HepG2 (cell line): ENCODE measurements around the gene SLC34A3. TPM values are rescaled to one million over a fixed set of nuclear protein-coding genes. Genes with fewer than 3 reads are reported as not detected.

Source experiments
- ADNP ChIP-seq: sonication (generic); formaldehyde crosslinking; IDR thresholded peaks from 2 replicates; pipeline ENCODE4 v1.4.0; 2020; ENCODE audit warnings: missing genetic modification reagents
- ATF7-NPFF ChIP-seq: sonication (generic); formaldehyde crosslinking; IDR thresholded peaks from 2 replicates; pipeline ENCODE4 v1.8.1; 2023; ENCODE audit warnings: mild to moderate bottlenecking, low read depth, missing genetic modification reagents, moderate library complexity
- FOSL1 ChIP-seq: sonication (generic); formaldehyde crosslinking; IDR thresholded peaks from 2 replicates; pipeline ENCODE4 v1.9.0; 2021; ENCODE audit warnings: missing genetic modification reagents, borderline replicate concordance
- HMGA1 ChIP-seq: sonication (generic); formaldehyde crosslinking; conservative IDR thresholded peaks from 2 replicates; pipeline ENCODE4 v1.4.0; 2020; ENCODE audit warnings: missing genetic modification reagents
- JDP2 ChIP-seq: sonication (generic); formaldehyde crosslinking; IDR thresholded peaks from 2 replicates; pipeline ENCODE4 v1.8.1; 2022; ENCODE audit warnings: missing genetic modification reagents, borderline replicate concordance
- SP2 ChIP-seq: sonication (generic); formaldehyde crosslinking; IDR thresholded peaks from 2 replicates; pipeline ENCODE4 v1.5.1; 2020; ENCODE audit warnings: mild to moderate bottlenecking, missing genetic modification reagents
- SYNCRIP ChIP-seq: fragments of 200-400 bp; formaldehyde crosslinking; IDR thresholded peaks from 2 replicates; pipeline ENCODE4 v1.6.1; 2018; ENCODE audit warnings: mild to moderate bottlenecking, low read depth, low read length; ENCODE audit not compliant: insufficient read depth
- ZC3H4 ChIP-seq: sonication (generic); formaldehyde crosslinking; IDR thresholded peaks from 2 replicates; pipeline ENCODE4 v1.4.0; 2020; ENCODE audit warnings: missing genetic modification reagents, borderline replicate concordance
- ZNF484 ChIP-seq: sonication (generic); formaldehyde crosslinking; IDR thresholded peaks from 2 replicates; pipeline ENCODE4 v1.5.1; 2020; ENCODE audit warnings: mild to moderate bottlenecking, low read depth, missing genetic modification reagents, borderline replicate concordance
- ZNF704 ChIP-seq: sonication (generic); formaldehyde crosslinking; IDR thresholded peaks from 2 replicates; pipeline ENCODE4 v1.8.1; 2023; ENCODE audit warnings: mild to moderate bottlenecking, inconsistent platforms, moderate library complexity, missing genetic modification reagents, borderline replicate concordance
- polyA plus RNA-seq, 8 experiments: library from polyadenylated mRNA; depleted of rRNA in 3 of 8; stranded (reverse) in 7 of 8; unstranded in 1 of 8; fragments of >200 nt; fragmentation: Illumina TruSeq in 4 of 8; extraction: Trizol in 4 of 8; gene quantifications; 2 replicates each; pipeline versions ENCODE4 v1.2.1 to v1.2.3, GENCODE V29; 2011 to 2016; ENCODE audit warnings: low read depth in 4 of 8, missing spikeins in 1 of 8, mixed read lengths in 1 of 8; ENCODE audit not compliant: insufficient read depth in 1 of 8
- total RNA-seq, 5 experiments: library from RNA; depleted of rRNA; stranded (reverse); fragments of >200 nt; fragmentation: Illumina TruSeq; extraction: Trizol; gene quantifications; 2 replicates each; pipeline ENCODE4 v1.2.3, GENCODE V29; 2016; ENCODE audit warnings: low read depth in 1 of 5
- TF ChIP-seq, protein P1 (sequence below): sonication (generic); formaldehyde crosslinking; IDR thresholded peaks from 2 replicates; pipeline ENCODE4 v1.8.0; 2022; ENCODE audit warnings: missing genetic modification reagents, mild to moderate bottlenecking, moderate library complexity, borderline replicate concordance
- TF ChIP-seq, protein P2 (sequence below): sonication (generic); formaldehyde crosslinking; IDR thresholded peaks from 2 replicates; pipeline ENCODE4 v1.8.1; 2023; ENCODE audit warnings: mild to moderate bottlenecking, missing genetic modification reagents, borderline replicate concordance
- TF ChIP-seq, protein P3 (sequence below): sonication (generic); formaldehyde crosslinking; IDR thresholded peaks from 2 replicates; pipeline ENCODE4; 2020; ENCODE audit warnings: missing genetic modification reagents, mild to moderate bottlenecking, borderline replicate concordance
- TF ChIP-seq, protein P4 (sequence below): sonication (generic); formaldehyde crosslinking; IDR thresholded peaks from 2 replicates; pipeline ENCODE4 v1.5.1; 2020; ENCODE audit warnings: missing genetic modification reagents, mild to moderate bottlenecking, borderline replicate concordance

Gene SLC34A3
- total and polyA plus RNA-seq, 2 of the 13 experiments (the other 11 are each of a cell fraction or from before 2014, with no cell fraction given): 0.07 to 1.0 TPM

GRCh38 chr9:137221506-137222111 lies 9.1 kb upstream of the SLC34A3 start (continued):
- no peak for TF ChIP-seq JDP2 (CRISPR knock-in tag)
- TF ChIP-seq, protein P1, sequence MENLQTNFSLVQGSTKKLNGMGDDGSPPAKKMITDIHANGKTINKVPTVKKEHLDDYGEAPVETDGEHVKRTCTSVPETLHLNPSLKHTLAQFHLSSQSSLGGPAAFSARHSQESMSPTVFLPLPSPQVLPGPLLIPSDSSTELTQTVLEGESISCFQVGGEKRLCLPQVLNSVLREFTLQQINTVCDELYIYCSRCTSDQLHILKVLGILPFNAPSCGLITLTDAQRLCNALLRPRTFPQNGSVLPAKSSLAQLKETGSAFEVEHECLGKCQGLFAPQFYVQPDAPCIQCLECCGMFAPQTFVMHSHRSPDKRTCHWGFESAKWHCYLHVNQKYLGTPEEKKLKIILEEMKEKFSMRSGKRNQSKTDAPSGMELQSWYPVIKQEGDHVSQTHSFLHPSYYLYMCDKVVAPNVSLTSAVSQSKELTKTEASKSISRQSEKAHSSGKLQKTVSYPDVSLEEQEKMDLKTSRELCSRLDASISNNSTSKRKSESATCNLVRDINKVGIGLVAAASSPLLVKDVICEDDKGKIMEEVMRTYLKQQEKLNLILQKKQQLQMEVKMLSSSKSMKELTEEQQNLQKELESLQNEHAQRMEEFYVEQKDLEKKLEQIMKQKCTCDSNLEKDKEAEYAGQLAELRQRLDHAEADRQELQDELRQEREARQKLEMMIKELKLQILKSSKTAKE (CRISPR knock-in tag): no peak
- no peak for TF ChIP-seq FOSL1 (CRISPR knock-in tag)
- no peak for TF ChIP-seq SYNCRIP
- TF ChIP-seq, protein P2, sequence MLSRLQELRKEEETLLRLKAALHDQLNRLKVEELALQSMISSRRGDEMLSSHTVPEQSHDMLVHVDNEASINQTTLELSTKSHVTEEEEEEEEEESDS (CRISPR knock-in tag): no peak
- no peak for TF ChIP-seq ZNF704 (CRISPR knock-in tag)
- TF ChIP-seq, protein P3, sequence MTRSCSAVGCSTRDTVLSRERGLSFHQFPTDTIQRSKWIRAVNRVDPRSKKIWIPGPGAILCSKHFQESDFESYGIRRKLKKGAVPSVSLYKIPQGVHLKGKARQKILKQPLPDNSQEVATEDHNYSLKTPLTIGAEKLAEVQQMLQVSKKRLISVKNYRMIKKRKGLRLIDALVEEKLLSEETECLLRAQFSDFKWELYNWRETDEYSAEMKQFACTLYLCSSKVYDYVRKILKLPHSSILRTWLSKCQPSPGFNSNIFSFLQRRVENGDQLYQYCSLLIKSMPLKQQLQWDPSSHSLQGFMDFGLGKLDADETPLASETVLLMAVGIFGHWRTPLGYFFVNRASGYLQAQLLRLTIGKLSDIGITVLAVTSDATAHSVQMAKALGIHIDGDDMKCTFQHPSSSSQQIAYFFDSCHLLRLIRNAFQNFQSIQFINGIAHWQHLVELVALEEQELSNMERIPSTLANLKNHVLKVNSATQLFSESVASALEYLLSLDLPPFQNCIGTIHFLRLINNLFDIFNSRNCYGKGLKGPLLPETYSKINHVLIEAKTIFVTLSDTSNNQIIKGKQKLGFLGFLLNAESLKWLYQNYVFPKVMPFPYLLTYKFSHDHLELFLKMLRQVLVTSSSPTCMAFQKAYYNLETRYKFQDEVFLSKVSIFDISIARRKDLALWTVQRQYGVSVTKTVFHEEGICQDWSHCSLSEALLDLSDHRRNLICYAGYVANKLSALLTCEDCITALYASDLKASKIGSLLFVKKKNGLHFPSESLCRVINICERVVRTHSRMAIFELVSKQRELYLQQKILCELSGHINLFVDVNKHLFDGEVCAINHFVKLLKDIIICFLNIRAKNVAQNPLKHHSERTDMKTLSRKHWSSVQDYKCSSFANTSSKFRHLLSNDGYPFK (CRISPR knock-in tag): no peak
- TF ChIP-seq ATF7-NPFF (CRISPR knock-in tag): no peak
- TF ChIP-seq, protein P4, sequence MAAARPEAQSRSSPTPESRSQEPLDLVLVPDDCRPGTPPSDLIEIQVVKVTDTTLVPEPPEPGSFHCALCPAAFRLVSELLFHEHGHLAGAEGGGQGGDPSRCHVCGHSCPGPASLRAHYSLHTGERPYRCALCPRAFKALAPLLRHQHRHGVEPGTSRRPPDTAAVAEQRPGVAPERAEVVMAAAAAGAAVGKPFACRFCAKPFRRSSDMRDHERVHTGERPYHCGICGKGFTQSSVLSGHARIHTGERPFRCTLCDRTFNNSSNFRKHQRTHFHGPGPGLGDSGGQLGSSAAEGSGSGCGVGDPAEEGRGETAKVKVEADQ: no peak
- TF ChIP-seq HMGA1 (CRISPR knock-in tag): no peak
- TF ChIP-seq ADNP (CRISPR knock-in tag): no peak
- no peak for TF ChIP-seq ZNF484 (CRISPR knock-in tag)
- no peak for TF ChIP-seq SP2 (CRISPR knock-in tag)
- no peak for TF ChIP-seq ZC3H4 (CRISPR knock-in tag)
